DMS153 treated with DMSO at 0.1 percent for 48 hours (cell line): Measurements from ENCODE around the gene RAB1A.
"Not testable (repeated sequence)": the region's sequence is repeated elsewhere in the genome, so short reads cannot be mapped to it uniquely, and the experiment has no call there.

ENCODE experiments used
- DNase-seq: peaks from one replicate; lab custom pipeline; 2025; ENCODE audit not compliant: unreplicated experiment; lab: John Stamatoyannopoulos, UW

Gene RAB1A

DNA sequence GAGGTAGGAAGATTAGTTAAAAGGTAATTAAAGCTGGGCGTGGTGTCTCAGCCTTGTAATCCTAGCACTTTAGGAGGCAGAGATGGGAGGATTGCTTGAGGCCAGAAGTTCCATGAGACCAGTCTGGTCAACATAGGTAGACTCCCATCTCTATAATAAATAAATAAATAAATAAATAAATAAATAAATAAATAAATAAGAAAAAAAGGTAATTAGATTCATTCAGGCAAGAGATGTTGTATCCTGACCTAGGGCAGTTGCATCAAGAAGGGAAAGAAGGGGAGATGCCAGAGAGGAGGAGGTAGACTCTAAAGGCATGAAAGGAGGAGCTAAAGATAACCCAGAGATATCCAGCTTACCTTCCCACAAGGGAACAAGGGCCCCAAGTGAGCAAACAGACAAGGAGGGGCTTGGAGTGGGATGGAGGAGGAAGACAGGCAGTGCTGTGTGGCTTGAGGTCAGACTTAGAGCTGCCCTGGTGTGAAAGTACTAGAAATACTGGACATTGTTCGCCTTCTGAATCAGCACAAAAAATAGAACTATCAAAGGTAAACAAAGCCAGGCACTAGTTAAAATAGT lies 7.4 kb upstream of the RAB1A start:
- DNase-seq, result no peak

GRCh38 chr2:65136253-65136652 lies 6.3 kb upstream of the RAB1A start:
- no peak for DNase-seq

- DNase-seq, result no peak
These were observed 4.3 kb upstream of the RAB1A start for GRCh38 chr2:65134158-65134557.

- DNase-seq, result no peak
These were observed 3.7 kb upstream of the RAB1A start for GRCh38 chr2:65133626-65134025.

- DNase-seq, result not testable (repeated sequence)
These were observed 3.0 kb upstream of the RAB1A start for GRCh38 chr2:65132930-65133329.

- DNase-seq, result peak; percentile 6
These were observed 814 bp upstream of the RAB1A start for GRCh38 chr2:65130664-65131175.

DNA sequence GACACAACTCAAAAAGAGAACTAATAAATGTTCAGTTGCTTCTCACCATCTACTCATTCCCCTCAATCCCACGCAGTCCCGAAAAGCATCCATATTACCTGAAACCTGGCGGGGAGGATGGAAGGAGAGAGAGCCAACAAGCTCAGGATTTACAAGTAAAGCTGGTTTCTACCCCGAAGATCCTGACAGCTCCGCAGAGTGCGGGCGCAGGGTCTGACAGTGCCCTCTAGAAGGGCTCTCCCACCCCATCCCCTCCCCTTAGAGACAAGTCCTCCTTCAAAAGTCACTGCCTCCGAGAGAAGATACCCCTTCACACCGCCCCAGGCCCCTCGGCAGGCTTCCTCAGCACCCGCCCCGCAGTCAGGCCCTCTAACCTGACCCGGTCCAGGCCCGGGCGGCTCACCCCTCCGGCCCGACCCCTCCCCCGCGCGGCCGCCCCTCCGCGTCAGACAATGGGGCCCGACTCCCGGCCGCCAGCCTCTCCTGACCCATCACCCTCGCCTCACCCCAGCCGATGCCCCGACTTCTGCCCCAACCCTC lies 550 bp downstream of the RAB1A start:
- DNase-seq, result no peak

DNA sequence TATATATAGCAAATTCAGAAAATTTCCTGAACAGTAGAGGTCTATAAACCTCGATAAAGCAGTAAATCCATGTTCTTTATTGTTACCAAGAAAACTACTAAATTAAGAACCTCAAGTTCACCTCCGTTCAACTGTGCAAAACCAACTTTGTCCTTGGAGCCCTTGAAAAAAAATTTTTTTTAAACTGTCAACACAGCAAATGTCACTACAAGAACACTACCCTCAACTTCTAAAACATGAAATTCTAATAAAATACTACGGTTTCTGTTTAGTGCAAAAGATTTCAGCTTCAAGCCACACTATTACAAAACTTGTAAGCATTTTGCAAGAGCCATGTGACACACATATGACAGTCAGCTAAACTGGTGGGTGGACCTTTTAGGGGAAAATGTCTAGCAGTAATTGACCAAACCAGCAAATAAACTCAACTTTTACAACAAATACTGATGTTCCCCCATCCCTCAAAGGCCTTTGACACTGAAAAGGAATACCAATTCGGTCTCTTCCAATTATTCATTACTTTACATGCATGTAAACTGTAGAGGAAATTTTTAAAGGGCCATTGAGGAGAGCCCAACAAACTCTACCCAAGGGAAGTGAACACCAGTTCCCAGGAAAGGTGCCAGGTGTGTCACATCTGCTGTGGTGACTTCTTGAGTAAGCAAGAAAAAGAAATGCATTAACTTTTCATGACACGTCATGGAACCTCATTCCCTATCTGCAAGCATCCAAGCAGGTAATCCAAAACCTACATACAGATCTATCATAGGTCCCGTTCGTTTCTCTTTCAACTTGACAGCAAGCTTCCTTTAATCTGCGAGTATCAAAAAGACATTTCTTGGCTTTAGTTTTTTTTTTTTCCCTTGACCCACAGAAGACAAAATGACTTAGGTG lies 1.4 kb downstream of the RAB1A start:
- DNase-seq, result no peak

DNA sequence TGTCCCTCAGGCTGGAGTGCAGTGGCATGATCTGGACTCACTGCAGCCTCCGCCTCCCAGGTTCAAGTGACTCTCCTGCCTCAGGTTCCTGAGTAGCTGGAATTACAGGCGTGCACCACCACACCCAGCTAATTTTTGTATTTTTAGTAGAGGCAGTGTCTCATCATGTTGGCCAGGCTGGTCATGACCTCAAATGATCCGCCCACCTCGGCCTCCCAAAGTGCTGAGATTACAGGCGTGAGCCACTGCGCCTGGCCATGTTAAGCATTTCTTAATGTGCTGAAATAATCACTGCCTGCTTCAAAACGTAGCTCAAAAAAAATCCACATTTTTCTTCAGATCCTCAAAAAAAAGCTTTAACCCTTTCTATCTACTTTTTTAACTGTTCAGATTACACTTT lies 4.4 kb downstream of the RAB1A start:
- DNase-seq, result not testable (repeated sequence)

DNA sequence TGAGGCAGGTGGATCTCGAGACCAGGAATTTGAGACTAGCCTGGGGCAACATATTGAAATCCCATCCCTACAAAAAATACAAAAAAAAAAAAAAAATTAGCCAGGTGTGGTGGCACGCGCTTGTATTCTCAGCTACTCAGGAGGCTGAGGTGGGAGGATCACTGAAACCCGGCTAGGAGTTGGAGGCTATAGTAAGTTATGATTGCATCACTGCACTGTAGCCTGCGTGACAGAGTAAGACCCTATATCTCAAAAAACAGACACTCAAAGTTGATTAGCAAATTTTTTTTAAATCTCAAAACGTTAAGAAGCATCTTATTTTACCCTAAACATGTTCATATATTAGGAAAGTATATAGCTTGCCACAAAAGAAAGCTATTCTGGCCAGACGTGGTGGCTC lies 7.6 kb downstream of the RAB1A start:
- no peak for DNase-seq

DNA sequence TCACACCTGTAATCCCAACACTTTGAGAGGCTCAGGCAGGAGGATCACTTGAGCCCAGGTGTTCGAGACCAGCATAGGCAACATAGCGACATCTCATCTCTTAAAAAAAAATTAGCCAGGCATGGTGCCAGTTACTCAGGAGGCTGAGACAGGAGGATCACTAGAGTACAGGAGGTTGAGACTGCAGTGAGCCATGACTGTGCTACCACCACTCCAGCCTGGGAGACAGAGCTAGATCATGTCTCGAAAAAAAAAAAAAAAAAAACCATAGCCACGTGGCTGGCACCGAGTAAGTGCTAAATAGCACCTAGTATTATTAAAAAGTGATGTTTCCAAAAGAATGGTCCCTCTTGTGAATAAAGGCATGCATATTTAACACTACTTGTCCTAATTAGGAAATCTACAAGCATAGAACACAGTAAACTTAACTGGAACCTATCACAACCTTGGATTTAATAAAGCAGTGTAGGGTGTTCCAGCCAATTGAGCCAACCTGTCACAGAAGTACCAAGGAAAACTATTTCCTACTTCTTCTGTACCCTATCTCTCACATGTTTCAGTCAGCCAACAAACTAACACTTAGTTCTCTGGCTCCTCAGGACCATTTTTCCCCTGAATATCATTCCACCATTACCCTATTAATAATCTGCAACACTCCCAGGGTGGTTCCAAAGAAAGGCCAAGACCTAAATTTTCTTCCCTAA lies 8.8 kb downstream of the RAB1A start:
- DNase-seq, result no peak

DNA sequence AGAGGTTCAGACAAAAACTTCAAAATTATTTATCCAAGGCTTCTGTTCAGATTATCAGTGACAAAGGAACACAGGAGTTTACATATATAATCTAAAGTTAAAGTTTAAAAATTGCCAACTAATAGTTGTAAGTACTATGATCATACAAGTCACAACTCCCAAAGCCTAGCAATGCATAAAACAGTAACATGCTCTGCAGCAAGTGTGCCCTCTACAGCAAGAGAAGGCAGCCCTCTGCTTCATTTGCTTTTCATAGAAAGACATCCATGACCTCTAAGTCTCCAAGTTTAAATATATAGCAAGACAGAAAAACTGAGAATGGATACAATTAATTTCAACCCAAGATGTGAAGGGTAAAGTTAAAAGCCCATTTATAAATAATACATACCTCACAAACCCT lies 13.3 kb downstream of the RAB1A start:
- DNase-seq, result no peak

GRCh38 chr2:65114921-65115320 lies 15.0 kb downstream of the RAB1A start:
- no peak for DNase-seq

DNA sequence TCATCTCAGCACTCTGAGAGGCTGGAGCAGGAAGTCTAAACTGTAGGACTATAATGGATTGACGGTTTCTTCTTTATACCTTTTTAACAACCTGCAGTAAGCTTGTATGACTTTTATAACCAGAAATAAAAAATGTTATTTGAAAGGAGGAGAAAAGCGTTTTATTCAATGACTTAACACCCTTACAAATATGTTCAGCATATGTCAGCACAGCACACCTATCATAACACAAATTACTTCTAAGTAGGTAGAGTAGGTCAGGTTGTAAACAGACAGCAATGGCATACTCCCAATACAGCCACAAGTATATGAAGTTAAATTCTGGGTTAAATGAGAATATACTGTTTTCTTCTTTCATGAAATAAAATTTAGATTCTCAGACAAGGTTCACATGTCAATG lies 16.1 kb downstream of the RAB1A start:
- no peak for DNase-seq

DNA sequence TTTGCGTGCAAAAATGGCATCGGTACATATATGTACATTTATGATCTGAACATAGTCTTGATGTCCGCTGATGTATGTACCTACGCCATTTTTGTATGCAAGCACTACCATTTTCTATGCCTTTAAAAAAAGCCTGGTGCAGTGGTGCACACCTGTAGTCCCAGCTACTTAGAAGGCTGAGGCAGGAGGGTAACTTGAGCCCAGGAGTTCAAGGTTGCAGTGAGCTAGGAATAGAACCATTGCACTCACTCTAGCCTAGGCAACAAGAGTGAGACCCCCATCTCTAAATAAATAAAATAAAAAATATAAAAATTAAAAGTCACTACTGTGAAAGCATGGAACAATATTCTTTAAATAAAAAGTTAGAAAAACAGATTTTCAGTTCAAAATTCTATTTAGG lies 16.7 kb downstream of the RAB1A start:
- no peak for DNase-seq

DNA sequence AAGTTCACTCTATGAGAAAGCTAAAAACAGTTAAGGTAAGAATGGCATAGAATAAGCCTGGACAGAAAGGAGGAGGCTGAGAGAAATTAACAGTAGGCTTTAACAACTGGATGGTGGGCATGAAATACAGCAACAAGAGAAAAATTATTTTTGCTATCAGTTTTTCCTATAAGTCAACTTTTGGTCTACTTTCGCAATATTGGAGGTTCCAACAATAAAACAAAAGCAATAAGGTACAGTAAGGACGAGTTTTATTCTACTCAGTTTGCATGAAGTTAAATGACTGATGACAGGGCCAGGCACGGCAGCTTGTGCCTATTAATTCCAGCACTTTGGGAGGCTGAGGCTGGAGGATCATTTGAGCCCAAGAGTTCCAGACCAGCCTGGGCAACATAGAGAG lies 17.3 kb downstream of the RAB1A start:
- DNase-seq, result no peak

- no peak for DNase-seq
These were observed 21.1 kb downstream of the RAB1A start for GRCh38 chr2:65108780-65109179.

- no peak for DNase-seq
These were observed 22.4 kb downstream of the RAB1A start for GRCh38 chr2:65107530-65107929.

DNA sequence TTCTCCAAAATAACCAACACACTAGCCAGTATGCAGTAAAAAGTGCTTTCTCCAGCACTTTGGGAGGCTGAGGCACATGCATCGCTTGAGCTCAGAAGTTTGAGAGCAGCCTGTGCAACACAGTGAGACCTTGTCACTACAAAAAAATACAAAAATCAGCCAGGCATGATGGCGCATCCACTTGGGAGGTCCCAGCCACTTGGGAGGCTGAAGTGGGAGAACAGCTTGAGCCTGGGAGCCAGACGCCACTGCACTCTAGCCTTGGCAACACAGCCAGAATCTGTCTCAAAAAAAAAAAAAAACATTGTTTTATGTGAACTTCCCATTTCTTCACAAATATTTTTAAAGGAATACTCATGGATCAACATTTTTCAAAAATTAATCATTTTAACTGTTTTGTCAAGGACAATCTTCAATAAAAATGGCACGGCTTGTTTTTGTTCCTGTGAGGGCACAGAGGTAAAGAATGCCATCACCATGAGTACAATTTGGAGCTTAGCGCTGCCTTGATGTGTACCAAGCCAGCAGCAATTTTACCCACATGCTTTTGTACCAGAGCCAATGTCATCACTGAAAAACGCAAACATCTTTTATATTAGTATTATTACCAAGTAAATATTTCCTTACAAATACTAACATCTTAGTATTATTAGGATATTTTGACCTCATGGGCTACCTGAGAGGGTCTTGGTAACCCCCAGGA lies 26.7 kb downstream of the RAB1A start:
- no peak for DNase-seq

DNA sequence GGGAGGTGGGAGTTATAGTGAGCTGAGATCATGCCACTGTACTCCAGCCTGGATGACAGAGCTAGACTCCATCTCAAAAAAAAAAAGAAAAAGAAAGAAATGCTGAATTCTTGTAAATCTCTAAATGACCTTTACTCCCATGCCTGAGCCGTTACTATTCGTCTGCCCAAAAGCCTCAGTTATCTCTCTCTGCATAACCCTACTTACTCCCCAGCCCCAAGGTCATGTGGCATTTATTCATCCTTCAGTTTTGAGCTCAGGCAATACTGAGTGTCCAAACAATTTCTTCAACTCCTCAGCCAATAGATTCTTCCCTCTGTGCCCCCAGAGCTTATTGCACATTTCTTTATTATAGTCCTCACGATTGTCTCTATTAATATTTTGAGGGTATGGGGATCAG lies 28.8 kb downstream of the RAB1A start:
- no peak for DNase-seq

DNA sequence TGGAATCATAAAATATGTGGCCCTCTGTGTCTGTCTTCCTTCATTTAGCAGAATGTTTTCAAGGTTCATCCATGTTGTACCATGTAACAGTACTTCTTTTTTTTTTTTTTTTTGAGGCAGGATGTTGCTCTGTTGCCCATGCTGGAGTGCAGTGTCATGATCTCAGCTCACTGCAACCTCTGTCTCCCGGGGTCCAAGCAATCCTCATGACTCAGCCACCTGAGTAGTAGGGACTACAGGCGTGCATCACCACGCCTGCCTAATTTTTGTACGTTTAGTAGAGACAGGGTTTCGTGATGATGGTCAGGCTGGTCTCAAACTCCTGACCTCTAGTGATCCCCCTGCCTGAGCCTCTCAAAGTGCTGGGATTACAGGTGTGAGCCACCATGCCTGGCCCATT lies 31.2 kb downstream of the RAB1A start:
- DNase-seq, result no peak
